A549 (cell line): ENCODE results near the gene ABI3BP.

ENCODE experiments used
- CTCF ChIP-seq: fragments of >200 bp; sonication (Bioruptor Twin); formaldehyde crosslinking; IDR thresholded peaks from 3 replicates; pipeline ENCODE4 v1.5.1; 2016
- FOSL2 ChIP-seq, 2 experiments: fragments of 450-650 bp in 1 of 2; fragments of >200 bp in 1 of 2; sonication (Bioruptor Twin) in 1 of 2; formaldehyde crosslinking; IDR thresholded peaks; 2 replicates each; pipeline versions ENCODE4 v1.5.0 to v1.6.1; 2016 to 2020; ENCODE audit warnings: mild to moderate bottlenecking in 1 of 2, moderate library complexity in 1 of 2
- MAX ChIP-seq: IDR thresholded peaks from 2 replicates; pipeline ENCODE4 v1.6.1; 2012
- POLR2A ChIP-seq: IDR thresholded peaks from 2 replicates; pipeline ENCODE4 v1.6.1; 2012; ENCODE audit warnings: mild to moderate bottlenecking, low read length
- RCOR1 ChIP-seq: fragments of 150-350 bp; IDR thresholded peaks from 2 replicates; pipeline ENCODE4 v1.6.1; 2014; ENCODE audit warnings: antibody characterized with exemption, low read length, low read depth
- USF2 ChIP-seq: fragments of 450-650 bp; IDR thresholded peaks from 2 replicates; pipeline ENCODE4 v1.6.1; 2014; ENCODE audit warnings: antibody characterized with exemption

GRCh38 chr3:100852840-100853239, 140.4 kb downstream of the ABI3BP start:
- TF ChIP-seq FOSL2 (IDR thresholded peaks at IDR 0.05) = no peak
- TF ChIP-seq FOSL2 (CRISPR knock-in tag; IDR thresholded peaks at IDR 0.05) = no peak
- TF ChIP-seq CTCF = no peak
- no peak for TF ChIP-seq POLR2A
- no peak for TF ChIP-seq RCOR1
- TF ChIP-seq MAX = no peak
- TF ChIP-seq USF2 = no peak
